CD14-positive monocyte (primary cell): ENCODE results near the gene ALG3. TPM values are rescaled to one million over a fixed set of nuclear protein-coding genes. Genes with fewer than 3 reads are reported as not detected.
A peak's percentile ranks its signal among the peaks of the same experiment; 100 is the strongest.

Experiments used
- DNase-seq, 3 donors: peaks; one replicate each; pipeline ENCODE4 v3.0.0-alpha.2; 2011 to 2022
- H2AFZ ChIP-seq: 2 replicates; pipeline ENCODE4 v1.6.0; 2012; ENCODE audit warnings: mild to moderate bottlenecking, low read depth, low read length, inconsistent platforms; ENCODE audit not compliant: insufficient read depth, poor library complexity, severe bottlenecking
- H3K27ac ChIP-seq, 2 donors: 1 replicate in 1 of 2; 2 replicates in 1 of 2; pipeline ENCODE4 v1.5.1; 2012 to 2013; ENCODE audit warnings: low read length in 2 of 2, control low read depth in 1 of 2, inconsistent platforms in 1 of 2, low read depth in 1 of 2, mild to moderate bottlenecking in 1 of 2
- H3K27me3 ChIP-seq, 2 donors: one replicate each; pipeline versions ENCODE4 v1.6.0 to v1.6.1; 2011 to 2013; ENCODE audit warnings: low read length in 2 of 2; ENCODE audit not compliant: control insufficient read depth in 2 of 2, insufficient read depth in 2 of 2
- H3K36me3 ChIP-seq, 2 donors: replicated peaks in 1 of 2; 1 replicate in 1 of 2; 2 replicates in 1 of 2; pipeline versions ENCODE4 v1.5.1 to v1.6.1; 2012 to 2013; ENCODE audit warnings: low read length in 2 of 2, control low read depth in 1 of 2, inconsistent platforms in 1 of 2, mild to moderate bottlenecking in 1 of 2; ENCODE audit not compliant: insufficient read depth in 2 of 2, control insufficient read depth in 1 of 2
- H3K4me1 ChIP-seq, 2 donors: 1 replicate in 1 of 2; 2 replicates in 1 of 2; pipeline versions ENCODE4 v1.5.1 to v1.6.1; 2012 to 2013; ENCODE audit warnings: low read length in 2 of 2, control low read depth in 1 of 2, inconsistent platforms in 1 of 2, mild to moderate bottlenecking in 1 of 2, moderate library complexity in 1 of 2; ENCODE audit not compliant: insufficient read depth in 2 of 2, control insufficient read depth in 1 of 2
- H3K4me2 ChIP-seq: replicated peaks from 2 replicates; pipeline ENCODE3; 2012; ENCODE audit warnings: low read length, moderate library complexity, mild to moderate bottlenecking; ENCODE audit not compliant: poor library complexity, severe bottlenecking; ENCODE audit errors: extremely low read depth
- H3K4me3 ChIP-seq, 3 experiments: fragments of 200-600 bp in 1 of 3; sonication (generic) in 1 of 3; replicated peaks in 1 of 3; 1 replicate in 2 of 3; 2 replicates in 1 of 3; pipeline ENCODE4 v1.5.1; 2011 to 2013; ENCODE audit warnings: low read length in 3 of 3, mild to moderate bottlenecking in 3 of 3, control low read depth in 2 of 3, low read depth in 2 of 3, inconsistent platforms in 1 of 3, moderate library complexity in 1 of 3
- H3K79me2 ChIP-seq: 2 replicates; pipeline ENCODE4 v1.6.0; 2012; ENCODE audit warnings: mild to moderate bottlenecking, control low read depth, inconsistent platforms, low read length, moderate library complexity; ENCODE audit not compliant: insufficient read depth
- H3K9ac ChIP-seq: 2 replicates; pipeline ENCODE4 v1.6.0; 2017; ENCODE audit warnings: low read length, mild to moderate bottlenecking; ENCODE audit not compliant: insufficient read depth, poor library complexity, severe bottlenecking
- H3K9me3 ChIP-seq, 2 donors: replicated peaks in 1 of 2; 1 replicate in 1 of 2; 2 replicates in 1 of 2; pipeline versions ENCODE4 v1.5.1 to v1.6.1; 2012 to 2013; ENCODE audit warnings: low read length in 2 of 2, control low read depth in 1 of 2; ENCODE audit not compliant: control insufficient read depth in 1 of 2, insufficient read depth in 1 of 2
- H4K20me1 ChIP-seq: 2 replicates; pipeline ENCODE4 v1.6.0; 2012; ENCODE audit warnings: mild to moderate bottlenecking, low read length, control low read depth, moderate library complexity; ENCODE audit not compliant: insufficient read depth
- H3K27ac Mint-ChIP-seq, 7 donors: one replicate each; pipeline ENCODE4 v1.8.0; 2020; ENCODE audit warnings: mild to moderate bottlenecking in 7 of 7, mixed read lengths in 7 of 7, moderate library complexity in 6 of 7, inconsistent platforms in 2 of 7
- H3K27me3 Mint-ChIP-seq, 3 donors: one replicate each; pipeline ENCODE4 v1.8.0; 2021 to 2022; ENCODE audit warnings: low read depth in 3 of 3, mild to moderate bottlenecking in 3 of 3, mixed read lengths in 3 of 3, moderate library complexity in 3 of 3, inconsistent platforms in 1 of 3
- H3K36me3 Mint-ChIP-seq, 2 donors: one replicate each; pipeline ENCODE4 v1.8.0; 2020; ENCODE audit warnings: mixed read lengths in 2 of 2, inconsistent platforms in 1 of 2, mild to moderate bottlenecking in 1 of 2
- H3K4me1 Mint-ChIP-seq: one replicate; pipeline ENCODE4 v1.8.0; 2020; ENCODE audit warnings: mild to moderate bottlenecking, mixed read lengths
- H3K4me3 Mint-ChIP-seq, 2 donors: one replicate each; pipeline ENCODE4 v1.8.0; 2020; ENCODE audit warnings: mild to moderate bottlenecking in 2 of 2, mixed read lengths in 2 of 2, moderate library complexity in 1 of 2
- H3K9me3 Mint-ChIP-seq, 7 donors: one replicate each; pipeline ENCODE4 v1.8.0; 2020 to 2022; ENCODE audit warnings: mixed read lengths in 7 of 7, mild to moderate bottlenecking in 6 of 7, moderate library complexity in 6 of 7, inconsistent platforms in 2 of 7
- CTCF ChIP-seq: fragments of 200-600 bp; IDR thresholded peaks from one replicate; pipeline ENCODE4 v1.8.0; 2022; ENCODE audit warnings: antibody characterized with exemption, mild to moderate bottlenecking
- WGBS: methylation state at CpG from one replicate; pipeline ENCODE4 v1.1.5; 2013; ENCODE audit warnings: missing lambda C conversion rate; ENCODE audit not compliant: insufficient coverage; 5-methylcytosine and 5-hydroxymethylcytosine counted together
- intact Hi-C, 2 donors: fragments of 100-400 bp; cut with micrococcal nuclease; formaldehyde crosslinking; loops; one replicate each; pipeline versions ENCODE4 v1.15.0 to v1.15.1; 2023
- polyA plus RNA-seq, 3 donors: library from polyadenylated mRNA; depleted of rRNA in 1 of 3; unstranded in 2 of 3; stranded (reverse) in 1 of 3; fragments of 300-500 nt in 2 of 3; fragments of >200 nt in 1 of 3; fragmentation: Illumina TruSeq in 2 of 3; gene quantifications; 1 replicate in 2 of 3; 2 replicates in 1 of 3; pipeline ENCODE4 v1.2.3, GENCODE V29; 2012 to 2021

ALG3 gene
- polyA plus RNA-seq, 3 donors, result 29.0 to 60.8 (median 56.4) TPM

GRCh38 chr3:184261270-184261853 is 12.6 kb upstream of the ALG3 start, which contains the start of gene CAMK2N2:
TSS of gene CAMK2N2 (minus strand) at chr3:184261553. CDS start at chr3:184261285, 268 bp downstream.
- no peak for TF ChIP-seq CTCF
- peaks cover 10% of the 10 kb centered on the region for H4K20me1 ChIP-seq
- Mint-ChIP-seq H3K36me3 (peaks cover 25 to 34% of the 10 kb centered on the region in 2 donors), H3K4me1 (peaks cover 23% of the 10 kb centered on the region), H3K27me3 (peaks cover 55 to 73% (median 67%) of the 10 kb centered on the region in 3 donors), H3K27ac (peak within 1 kb of the TSS in 3 of 7 donors; percentile 12 to 36 (median 35)), H3K9me3 (peaks cover 0 to 35% (median 18%) of the 10 kb centered on the region in 7 donors), H3K4me3 (peak within 1 kb of the TSS; percentile 80 to 89)
- no peak within 1 kb of the TSS for H2AFZ ChIP-seq
- intact Hi-C loops, result no loop called here
- no peaks in the 10 kb centered on the region for H3K79me2 ChIP-seq
- peak within 1 kb of the TSS in 2 of 3 experiments; percentile 9 to 69 for H3K4me3 ChIP-seq
- H3K27me3 ChIP-seq, result peaks cover 37 to 66% of the 10 kb centered on the region in 2 donors
- H3K9ac ChIP-seq, result peak within 1 kb of the TSS; percentile 15
- no peak within 1 kb of the TSS for H3K27ac ChIP-seq
- WGBS, result 1% methylated on average over 47 of the region's 67 CpGs
- peaks cover 18 to 22% of the 10 kb centered on the region in 2 donors for H3K4me1 ChIP-seq
- peaks cover 0 to 8% of the 10 kb centered on the region in 2 donors for H3K36me3 ChIP-seq
- peaks cover 0 to 15% of the 10 kb centered on the region in 2 donors for H3K9me3 ChIP-seq
- peak within 1 kb of the TSS; percentile 74 for H3K4me2 ChIP-seq
- DNase-seq, result peak in 1 of 3 donors; percentile 28

GRCh38 chr3:184260724-184261269 is 12.0 kb upstream of the ALG3 start:
- no peak overlapping the region for H3K27ac Mint-ChIP-seq
- peaks cover 37 to 66% of the 10 kb centered on the region in 2 donors for H3K27me3 ChIP-seq
- no peak overlapping the region for H3K27ac ChIP-seq

More at GRCh38 chr3:184260724-184261269, 12.0 kb upstream of the ALG3 start:
- Histone ChIP-seq H3K9me3 (peaks cover 0 to 15% of the 10 kb centered on the region in 2 donors), H3K9ac (peak overlapping the region; percentile 15), H4K20me1 (peaks cover 10% of the 10 kb centered on the region), H3K4me1 (peaks cover 18 to 22% of the 10 kb centered on the region in 2 donors), H3K79me2 (no peaks in the 10 kb centered on the region), H3K4me2 (peak overlapping the region; percentile 74), H3K4me3 (peak overlapping the region in 1 of 3 experiments; percentile 69), H2AFZ (no peak overlapping the region), H3K36me3 (peaks cover 0 to 8% of the 10 kb centered on the region in 2 donors)
- H3K4me3 Mint-ChIP-seq, result peak overlapping the region; percentile 70 to 88
- intact Hi-C loops, result no loop called here
- no peak for TF ChIP-seq CTCF
- H3K9me3 Mint-ChIP-seq, result peaks cover 0 to 35% (median 18%) of the 10 kb centered on the region in 7 donors
- 2% methylated on average over 48 of the region's 49 CpGs for WGBS
- H3K27me3 Mint-ChIP-seq, result peaks cover 55 to 69% (median 66%) of the 10 kb centered on the region in 3 donors
- DNase-seq, result no peak
- H3K4me1 Mint-ChIP-seq, result peaks cover 23% of the 10 kb centered on the region
- peaks cover 25 to 34% of the 10 kb centered on the region in 2 donors for H3K36me3 Mint-ChIP-seq
